Stimulated activated CD4-positive, alpha-beta T cell treated with anti-CD3 and anti-CD28 coated beads, TNF-alpha, amount 100 ng/mL, for 24 hours (primary cell): ENCODE data around the gene PPEF2.

ENCODE experiments used
- DNase-seq, 3 experiments: peaks; one replicate each; pipeline ENCODE4 v3.0.0-alpha.2; 2020; ENCODE audit warnings: low read depth in 3 of 3

The PPEF2 gene

GRCh38 chr4:75834095-75834771 is 68.0 kb downstream of the PPEF2 start:
- no peak for DNase-seq

- DNase-seq = no peak
These were observed 70.3 kb downstream of the PPEF2 start for GRCh38 chr4:75831856-75832405.

- no peak for DNase-seq
These were observed 71.3 kb downstream of the PPEF2 start for GRCh38 chr4:75830906-75831305.

DNA sequence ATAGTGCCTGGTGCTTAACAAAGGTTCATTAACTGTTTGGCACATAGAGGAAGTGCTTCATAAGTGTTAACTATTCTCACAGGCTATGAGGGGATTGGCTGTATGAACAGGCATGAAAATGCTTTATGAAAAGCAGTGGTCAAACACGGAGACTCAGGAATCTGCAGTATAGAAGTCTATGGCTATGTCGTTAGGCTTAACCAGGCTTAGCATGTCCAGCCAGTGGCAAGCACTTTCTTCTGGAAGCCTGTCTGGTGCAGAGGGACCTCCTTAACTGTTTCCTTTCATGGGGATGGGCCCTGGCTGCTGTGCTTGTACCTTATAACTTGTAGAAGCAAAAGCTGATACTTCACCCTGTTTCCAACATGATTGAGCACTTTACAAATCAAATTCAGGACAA is 78.4 kb downstream of the PPEF2 start:
- no peak for DNase-seq

GRCh38 chr4:75822416-75822815 is 79.8 kb downstream of the PPEF2 start:
- DNase-seq = no peak

DNA sequence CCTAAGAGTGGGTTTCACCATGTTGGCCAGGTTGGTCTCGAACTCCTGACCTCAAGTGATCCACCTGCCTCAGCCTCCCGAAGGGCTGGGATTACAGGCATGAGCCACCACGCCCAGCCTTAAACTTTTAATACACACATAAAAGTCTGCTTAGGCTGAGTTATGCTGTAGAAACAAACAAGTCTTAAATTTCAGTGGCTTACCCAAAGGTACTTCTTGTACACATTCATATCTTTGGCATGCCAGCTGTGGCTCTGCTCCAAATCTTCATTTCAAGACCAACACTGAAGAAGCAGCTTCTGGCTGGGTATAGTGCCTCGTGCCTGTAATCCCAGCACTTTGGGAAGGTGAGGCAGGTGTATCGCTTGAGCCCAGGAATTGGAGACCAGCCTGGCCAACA is 80.3 kb downstream of the PPEF2 start:
- no peak for DNase-seq

GRCh38 chr4:75821216-75821615 is 81.0 kb downstream of the PPEF2 start:
- no peak for DNase-seq

DNA sequence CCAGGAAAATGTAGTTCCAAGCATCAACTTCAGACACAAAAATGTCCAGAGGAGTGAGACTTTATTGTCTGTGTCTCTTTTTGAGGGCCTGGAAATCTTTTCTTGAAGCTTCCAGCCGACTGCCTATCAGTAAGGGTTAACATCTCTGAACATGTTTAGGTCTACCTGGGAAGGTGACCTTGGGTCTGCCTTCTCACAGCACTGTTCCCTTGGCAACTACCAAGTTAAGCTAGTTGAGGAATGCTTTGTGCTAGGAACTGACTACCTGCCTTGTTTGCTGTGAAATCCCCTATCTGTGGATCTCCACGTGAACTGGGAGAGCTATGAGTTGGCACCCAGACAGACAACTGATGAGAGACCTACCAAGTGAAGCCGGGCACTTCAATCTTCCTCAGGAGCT is 81.6 kb downstream of the PPEF2 start:
- DNase-seq = no peak

- no peak for DNase-seq
These were observed 82.1 kb downstream of the PPEF2 start for GRCh38 chr4:75820197-75820596.

- DNase-seq = no peak
These were observed 83.1 kb downstream of the PPEF2 start for GRCh38 chr4:75819121-75819520.

DNA sequence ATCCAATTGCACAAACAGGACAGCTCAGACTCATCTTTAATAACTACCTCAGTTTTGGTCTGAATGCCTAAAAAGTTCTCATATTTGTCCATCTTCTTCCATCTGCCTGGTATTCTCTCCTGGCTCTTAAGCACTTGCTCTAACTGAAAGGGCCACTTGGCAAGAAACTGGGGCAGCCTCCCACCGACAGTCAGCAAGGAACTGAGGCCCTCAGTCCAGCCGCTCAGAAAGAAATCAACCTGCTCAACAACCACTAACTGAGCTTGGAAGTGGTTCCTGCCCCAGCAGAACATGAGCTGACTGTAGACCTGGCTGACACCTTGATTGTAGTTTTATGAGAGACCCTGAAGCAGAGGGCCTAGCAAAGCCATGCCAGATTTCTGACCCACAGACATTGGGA is 84.4 kb downstream of the PPEF2 start:
- no peak for DNase-seq
